A172 (cell line): ENCODE results near the gene THAP11. TPM values are rescaled to one million over a fixed set of nuclear protein-coding genes. Genes with fewer than 3 reads are reported as not detected.
"Not testable (repeated sequence)": the region's sequence is repeated elsewhere in the genome, so short reads cannot be mapped to it uniquely, and the experiment has no call there.

Source experiments
- DNase-seq: peaks from one replicate; pipeline ENCODE4 v3.0.0-alpha.2; 2015; ENCODE audit warnings: low spot score
- total RNA-seq: library from RNA; depleted of rRNA; stranded (reverse); fragments of >200 nt; shearing (Covaris generic); gene quantifications from 2 replicates; pipeline ENCODE4 v1.2.3, GENCODE V29; 2014

THAP11 gene
- total RNA-seq, 1 experiment from 2014 or later: 21.6 TPM

DNA sequence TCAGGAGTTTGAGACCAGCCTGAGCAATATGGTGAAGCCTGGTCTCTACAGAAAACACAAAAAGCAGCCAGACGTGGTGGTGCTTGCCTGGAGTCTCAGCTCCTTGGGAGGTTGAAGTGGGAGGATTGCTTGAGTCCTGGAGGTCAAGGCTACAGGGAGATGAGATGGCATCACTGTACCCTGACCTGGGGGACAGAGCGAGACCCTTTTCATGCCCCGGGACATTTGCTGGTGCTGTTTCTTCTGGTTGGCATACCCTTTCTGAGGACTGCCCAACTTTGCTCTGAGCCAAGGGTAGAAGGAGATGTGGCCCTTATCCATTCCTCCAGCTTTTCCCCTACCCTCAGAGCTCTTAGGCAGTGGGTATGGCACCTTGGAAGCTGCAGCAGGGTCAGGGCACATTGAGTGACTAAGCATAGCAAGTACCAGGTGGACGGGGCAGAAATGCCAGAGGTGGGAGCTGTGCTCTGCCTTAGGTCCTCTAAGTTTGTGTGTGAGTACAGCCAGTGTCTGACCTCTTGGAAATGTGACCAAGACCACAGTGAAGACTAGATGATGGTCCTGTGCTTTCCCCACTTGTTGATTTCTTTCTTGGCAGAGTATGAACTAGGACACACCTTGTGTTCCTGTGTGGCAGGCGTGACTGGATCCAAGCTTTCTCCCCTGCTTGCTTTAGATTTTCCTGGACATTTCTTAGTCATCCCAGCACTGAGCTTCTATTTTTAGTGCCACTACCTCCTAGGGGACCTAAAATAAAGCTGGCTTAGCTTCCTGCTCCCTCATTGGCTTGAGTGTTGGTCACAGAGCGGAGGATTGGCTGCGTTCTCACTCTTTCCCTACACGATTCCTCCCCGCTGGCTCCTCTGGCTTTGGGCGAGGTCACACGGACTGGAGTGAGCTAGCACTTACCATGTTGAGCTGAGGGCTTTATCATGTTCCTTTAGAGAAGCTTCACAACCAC is 20.8 kb downstream of the THAP11 start:
- DNase-seq: peak; percentile 87

- DNase-seq: not testable (repeated sequence)
These were observed 21.9 kb downstream of the THAP11 start for GRCh38 chr16:67864044-67864443.

DNA sequence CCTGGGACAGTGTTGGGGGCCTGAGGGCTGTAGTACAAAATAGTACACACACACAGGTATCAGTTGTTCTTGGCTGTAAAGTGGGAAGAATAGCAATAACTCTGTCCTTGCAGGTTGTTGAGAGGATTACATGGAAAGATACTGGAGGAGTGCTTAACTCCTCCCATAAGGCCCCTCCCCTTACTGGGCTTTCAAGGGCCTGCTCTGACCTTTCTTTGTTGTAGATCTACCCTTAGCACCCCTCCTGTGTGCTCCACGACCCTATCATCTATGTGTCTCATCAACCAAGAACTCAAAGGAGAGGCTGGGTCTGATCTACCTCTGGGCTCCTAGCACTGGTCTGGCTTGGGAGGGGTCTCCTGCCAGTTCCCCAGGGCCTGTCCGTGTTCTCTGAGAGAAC is 22.5 kb downstream of the THAP11 start:
- no peak for DNase-seq

- no peak for DNase-seq
These were observed 23.2 kb downstream of the THAP11 start for GRCh38 chr16:67865318-67865717.

- DNase-seq: no peak
These were observed 26.2 kb downstream of the THAP11 start for GRCh38 chr16:67868290-67868689.

- DNase-seq: no peak
These were observed 27.5 kb downstream of the THAP11 start for GRCh38 chr16:67869653-67870052.

DNA sequence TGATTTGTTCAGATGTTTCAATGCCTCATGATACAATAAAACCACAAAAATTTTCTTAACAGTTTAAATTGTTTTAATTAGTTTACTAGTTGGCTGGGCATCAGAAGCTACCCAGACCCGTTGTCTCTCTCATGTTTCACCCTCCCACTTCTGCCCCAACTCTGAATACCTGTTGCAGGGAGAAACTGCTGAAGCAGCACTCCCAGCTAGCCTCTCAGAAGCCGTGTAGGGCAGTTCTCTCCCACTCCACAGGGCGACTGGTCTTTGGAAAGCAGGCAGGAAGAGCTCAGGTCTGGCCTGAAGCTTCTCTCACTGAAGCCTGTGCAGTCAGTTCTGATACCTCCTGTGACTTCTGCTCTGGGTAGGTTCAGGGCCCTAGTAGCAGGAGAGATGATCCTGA is 29.1 kb downstream of the THAP11 start:
- DNase-seq: no peak

- DNase-seq: no peak
These were observed 30.1 kb downstream of the THAP11 start for GRCh38 chr16:67872131-67872630.

DNA sequence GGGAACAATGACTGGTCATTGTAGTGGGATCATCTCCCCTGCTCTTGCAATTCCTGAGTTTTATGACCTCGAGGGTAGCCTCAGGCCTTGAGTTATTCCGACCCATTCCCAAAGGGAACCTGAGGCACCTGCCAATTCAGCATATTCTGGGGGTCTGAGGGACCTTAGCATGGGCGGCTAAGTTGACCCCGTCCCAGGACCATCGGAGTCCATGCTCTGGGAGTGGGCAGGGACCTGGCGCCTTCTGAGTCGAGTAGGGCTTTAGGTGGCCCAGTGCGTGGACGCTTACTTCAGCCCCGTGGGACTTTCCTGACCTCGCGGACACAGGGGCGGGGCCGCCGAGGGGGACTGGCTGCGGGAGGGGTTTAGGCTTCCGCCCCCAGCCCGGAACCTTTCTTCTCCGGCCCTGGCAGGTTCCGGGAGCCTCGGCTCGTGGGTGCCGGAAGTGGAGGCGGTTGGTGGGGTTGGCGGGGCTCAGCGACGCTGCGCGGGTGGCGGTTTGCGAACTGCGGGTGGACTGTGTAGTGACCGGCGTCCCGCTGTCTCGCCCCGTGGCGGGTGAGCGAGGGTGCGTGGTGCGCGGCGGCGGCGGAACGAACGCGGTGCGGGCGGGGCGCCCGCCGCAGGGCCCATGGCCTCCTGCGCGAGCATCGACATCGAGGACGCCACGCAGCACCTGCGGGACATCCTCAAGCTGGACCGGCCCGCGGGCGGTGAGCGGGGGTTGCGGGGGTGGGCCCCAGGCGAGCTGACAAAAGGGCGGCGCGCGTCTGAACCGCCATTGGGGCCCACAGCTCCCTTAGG is 30.7 kb downstream of the THAP11 start, which contains the start of gene EDC4:
TSS of gene EDC4 (plus strand) at position 422 of the 804 bp plus-strand sequence. CDS start at position 632, 210 bp downstream.
- peak; percentile 49 for DNase-seq

- DNase-seq: no peak
These were observed 31.6 kb downstream of the THAP11 start for GRCh38 chr16:67873435-67874370.

GRCh38 chr16:67874372-67874771 is 32.3 kb downstream of the THAP11 start:
- DNase-seq: no peak

- DNase-seq: no peak
These were observed 34.9 kb downstream of the THAP11 start for GRCh38 chr16:67877064-67877463.

- no peak for DNase-seq
These were observed 36.1 kb downstream of the THAP11 start for GRCh38 chr16:67878232-67878631.

DNA sequence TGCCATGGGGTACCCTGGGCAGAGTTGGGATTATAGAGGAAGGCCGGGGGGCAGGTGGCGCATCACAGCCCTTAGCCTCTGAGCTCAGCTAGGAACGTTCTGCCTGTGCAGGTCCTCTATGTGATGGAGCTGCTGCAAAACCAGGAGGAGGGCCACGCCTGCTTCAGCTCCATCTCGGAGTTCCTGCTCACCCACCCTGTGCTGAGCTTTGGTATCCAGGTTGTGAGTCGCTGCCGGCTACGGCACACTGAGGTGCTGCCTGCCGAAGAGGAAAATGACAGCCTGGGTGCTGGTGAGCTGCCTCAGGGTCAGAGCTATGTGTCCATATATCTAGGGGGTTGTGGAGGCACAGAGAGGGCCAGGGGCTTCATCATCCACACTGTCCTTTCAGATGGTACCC is 36.7 kb downstream of the THAP11 start:
- DNase-seq: no peak

- no peak for DNase-seq
These were observed 37.3 kb downstream of the THAP11 start for GRCh38 chr16:67879462-67879861.

DNA sequence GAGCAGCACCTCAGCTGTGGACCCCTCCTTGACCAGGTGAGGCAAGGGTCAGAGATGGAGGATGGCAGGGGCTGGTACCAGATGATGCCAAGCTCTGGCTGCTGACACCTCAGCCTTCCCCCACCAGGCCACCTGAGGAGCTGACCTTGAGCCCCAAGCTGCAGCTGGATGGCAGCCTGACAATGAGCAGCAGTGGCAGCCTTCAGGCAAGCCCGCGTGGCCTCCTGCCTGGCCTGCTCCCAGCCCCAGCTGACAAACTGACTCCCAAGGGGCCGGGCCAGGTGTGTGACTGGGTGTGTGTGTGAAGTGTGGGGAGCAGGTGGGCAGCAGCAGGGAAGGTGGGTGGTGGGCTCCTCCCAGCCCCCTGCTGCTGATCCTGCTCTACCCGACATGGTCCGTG is 37.8 kb downstream of the THAP11 start:
- DNase-seq: no peak

- no peak for DNase-seq
These were observed 38.5 kb downstream of the THAP11 start for GRCh38 chr16:67880584-67880983.

GRCh38 chr16:67881621-67882161 is 39.6 kb downstream of the THAP11 start:
- DNase-seq: no peak

GRCh38 chr16:67882374-67883145 is 40.4 kb downstream of the THAP11 start:
- DNase-seq: no peak
